Cardiac muscle cell (in vitro differentiated cells and primary cell): ENCODE measurements around the gene LHX1. TPM values are rescaled to one million over a fixed set of nuclear protein-coding genes. Genes with fewer than 3 reads are reported as not detected.

Experiments used
- DNase-seq, 2 donors: peaks; one replicate each; pipeline versions ENCODE4 v3.0.0 to v3.0.0-alpha.2; 2010 to 2017; ENCODE audit warnings: low read depth in 1 of 2, low spot score in 1 of 2
- H3K27ac ChIP-seq: fragments of 200-600 bp; sonication (generic); 2 replicates; pipeline ENCODE4 v1.5.1; 2016
- H3K27me3 ChIP-seq: fragments of 200-600 bp; sonication (generic); 2 replicates; pipeline ENCODE4 v1.6.0; 2016; ENCODE audit warnings: control low read depth
- H3K36me3 ChIP-seq: fragments of 200-600 bp; sonication (generic); 2 replicates; pipeline ENCODE4 v1.5.1; 2016; ENCODE audit warnings: control low read depth
- H3K4me1 ChIP-seq: fragments of 200-600 bp; sonication (generic); 2 replicates; pipeline ENCODE4 v1.8.1; 2017; ENCODE audit warnings: low read depth, mild to moderate bottlenecking, mixed run types
- H3K4me3 ChIP-seq: fragments of 200-600 bp; sonication (generic); 2 replicates; pipeline ENCODE4 v1.5.1; 2016; ENCODE audit warnings: mild to moderate bottlenecking
- H3K9me3 ChIP-seq: fragments of 200-600 bp; sonication (generic); 2 replicates; pipeline ENCODE4 v1.5.1; 2017; ENCODE audit warnings: low read depth, mild to moderate bottlenecking, control low read depth
- polyA plus RNA-seq: library from polyadenylated mRNA; unstranded; fragments of >200 nt; fragmentation: Nextera tagmentation; extraction: Ambion mirVana; gene quantifications from 2 replicates; pipeline ENCODE4 v1.2.1, GENCODE V29; 2016
- total RNA-seq: library from RNA; depleted of rRNA; stranded (reverse); fragments of >200 nt; gene quantifications from 2 replicates; pipeline ENCODE4 v1.2.3, GENCODE V29; 2016
- TF ChIP-seq, protein P1 (sequence below): IDR thresholded peaks from 2 replicates; pipeline ENCODE4 v1.5.1; 2012; ENCODE audit warnings: low read depth, mild to moderate bottlenecking, low read length

The LHX1 gene
- total and polyA plus RNA-seq, 2 experiments from 2014 or later = 3.1 to 4.1 TPM

DNA sequence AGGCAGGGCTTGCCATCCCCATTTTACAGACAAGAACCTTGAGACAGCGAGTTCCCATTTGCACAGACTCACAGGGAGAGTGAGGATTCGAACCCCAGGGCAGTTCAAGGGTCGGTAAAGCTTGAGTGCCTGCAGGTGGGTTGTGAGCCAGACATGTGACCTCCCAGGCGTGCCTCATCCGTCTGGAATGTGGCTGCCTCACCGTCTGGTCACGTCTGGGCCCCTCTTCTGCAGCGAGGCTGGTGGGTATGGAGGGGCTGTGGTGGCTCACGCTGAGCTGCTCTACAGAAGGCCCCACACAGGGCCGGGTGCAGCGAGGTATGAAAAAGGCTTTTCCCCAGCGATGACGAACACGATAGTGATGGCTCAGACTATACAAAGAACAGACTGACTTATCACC is 35.8 kb upstream of the LHX1 start:
- Histone ChIP-seq H3K36me3 (no peaks in the 10 kb centered on the region), H3K27ac (no peak overlapping the region), H3K27me3 (peaks cover 4% of the 10 kb centered on the region), H3K4me3 (no peak overlapping the region), H3K4me1 (no peaks in the 10 kb centered on the region), H3K9me3 (no peaks in the 10 kb centered on the region)
- peak in 1 of 2 donors; percentile 15 for DNase-seq
- TF ChIP-seq, protein P1, sequence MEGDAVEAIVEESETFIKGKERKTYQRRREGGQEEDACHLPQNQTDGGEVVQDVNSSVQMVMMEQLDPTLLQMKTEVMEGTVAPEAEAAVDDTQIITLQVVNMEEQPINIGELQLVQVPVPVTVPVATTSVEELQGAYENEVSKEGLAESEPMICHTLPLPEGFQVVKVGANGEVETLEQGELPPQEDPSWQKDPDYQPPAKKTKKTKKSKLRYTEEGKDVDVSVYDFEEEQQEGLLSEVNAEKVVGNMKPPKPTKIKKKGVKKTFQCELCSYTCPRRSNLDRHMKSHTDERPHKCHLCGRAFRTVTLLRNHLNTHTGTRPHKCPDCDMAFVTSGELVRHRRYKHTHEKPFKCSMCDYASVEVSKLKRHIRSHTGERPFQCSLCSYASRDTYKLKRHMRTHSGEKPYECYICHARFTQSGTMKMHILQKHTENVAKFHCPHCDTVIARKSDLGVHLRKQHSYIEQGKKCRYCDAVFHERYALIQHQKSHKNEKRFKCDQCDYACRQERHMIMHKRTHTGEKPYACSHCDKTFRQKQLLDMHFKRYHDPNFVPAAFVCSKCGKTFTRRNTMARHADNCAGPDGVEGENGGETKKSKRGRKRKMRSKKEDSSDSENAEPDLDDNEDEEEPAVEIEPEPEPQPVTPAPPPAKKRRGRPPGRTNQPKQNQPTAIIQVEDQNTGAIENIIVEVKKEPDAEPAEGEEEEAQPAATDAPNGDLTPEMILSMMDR = no peak

DNA sequence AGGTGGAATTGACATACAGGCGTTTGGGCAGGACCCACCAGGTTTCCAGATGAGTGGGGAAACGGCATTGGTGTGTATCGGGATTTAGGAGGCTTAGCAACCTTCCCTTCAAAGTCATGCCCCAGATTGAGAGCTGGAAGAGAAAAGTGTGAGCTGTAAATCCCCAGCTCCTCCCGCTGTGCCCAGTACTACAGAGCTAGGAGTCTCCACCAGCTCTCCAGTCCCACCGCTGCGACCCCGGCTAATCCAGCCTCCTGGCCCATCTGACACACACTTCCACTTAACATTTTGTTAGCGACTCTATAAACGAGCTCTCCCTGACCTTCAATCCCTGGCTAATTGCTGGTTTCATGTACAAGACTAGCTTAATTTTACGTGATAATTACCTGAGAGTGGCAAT is 29.9 kb upstream of the LHX1 start:
- H3K4me1 ChIP-seq = no peaks in the 10 kb centered on the region
- TF ChIP-seq, protein P1 = no peak
- H3K27me3 ChIP-seq = no peaks in the 10 kb centered on the region
- no peaks in the 10 kb centered on the region for H3K9me3 ChIP-seq
- no peak overlapping the region for H3K4me3 ChIP-seq
- H3K36me3 ChIP-seq = no peaks in the 10 kb centered on the region
- no peak overlapping the region for H3K27ac ChIP-seq
- no peak for DNase-seq

DNA sequence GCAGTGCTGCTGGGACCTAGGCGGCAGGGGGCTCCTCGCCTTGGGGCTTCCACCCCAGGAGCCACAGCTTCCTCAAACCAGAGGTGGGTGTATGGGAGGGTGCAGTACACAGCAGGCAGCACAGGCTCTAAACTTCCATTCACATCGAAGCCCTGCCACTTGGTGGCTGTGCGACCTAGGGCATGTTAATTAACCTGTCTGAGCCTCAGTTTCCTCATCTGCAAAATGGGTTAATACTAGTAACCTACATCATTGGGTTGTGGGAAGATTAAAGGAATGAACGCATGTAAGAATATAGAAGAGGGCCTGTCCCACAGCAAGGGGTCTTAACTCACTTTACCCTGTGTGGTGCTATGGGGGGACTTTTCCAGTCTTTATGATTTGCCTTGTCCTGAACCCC is 26.8 kb upstream of the LHX1 start:
- no peaks in the 10 kb centered on the region for H3K4me1 ChIP-seq
- no peak for DNase-seq
- TF ChIP-seq, protein P1 = no peak
- no peak overlapping the region for H3K4me3 ChIP-seq
- H3K9me3 ChIP-seq = no peaks in the 10 kb centered on the region
- H3K27me3 ChIP-seq = no peaks in the 10 kb centered on the region
- no peaks in the 10 kb centered on the region for H3K36me3 ChIP-seq
- no peak overlapping the region for H3K27ac ChIP-seq

DNA sequence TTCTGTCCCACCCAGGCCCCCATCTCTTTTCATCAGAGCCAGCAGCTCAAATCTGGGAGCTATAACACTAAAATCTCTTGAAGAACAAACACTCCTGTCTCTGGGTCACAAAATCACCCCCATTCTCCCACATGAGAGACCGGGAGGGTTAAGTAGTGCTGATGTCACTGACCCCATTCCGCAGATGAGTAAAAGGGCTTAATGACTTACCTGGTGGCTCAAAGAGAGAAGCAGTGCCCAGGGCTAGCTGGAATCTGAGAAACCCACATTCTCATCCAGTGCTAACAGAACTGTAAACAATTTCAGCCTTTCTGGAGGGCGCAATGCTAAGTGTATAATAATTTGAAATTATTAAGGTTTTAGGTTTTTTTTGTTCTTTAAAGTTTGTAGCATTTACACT is 26.3 kb upstream of the LHX1 start:
- no peak overlapping the region for H3K27ac ChIP-seq
- DNase-seq = no peak
- H3K36me3 ChIP-seq = no peaks in the 10 kb centered on the region
- TF ChIP-seq, protein P1 = no peak
- H3K4me1 ChIP-seq = no peaks in the 10 kb centered on the region
- no peaks in the 10 kb centered on the region for H3K9me3 ChIP-seq
- H3K4me3 ChIP-seq = no peak overlapping the region
- no peaks in the 10 kb centered on the region for H3K27me3 ChIP-seq

DNA sequence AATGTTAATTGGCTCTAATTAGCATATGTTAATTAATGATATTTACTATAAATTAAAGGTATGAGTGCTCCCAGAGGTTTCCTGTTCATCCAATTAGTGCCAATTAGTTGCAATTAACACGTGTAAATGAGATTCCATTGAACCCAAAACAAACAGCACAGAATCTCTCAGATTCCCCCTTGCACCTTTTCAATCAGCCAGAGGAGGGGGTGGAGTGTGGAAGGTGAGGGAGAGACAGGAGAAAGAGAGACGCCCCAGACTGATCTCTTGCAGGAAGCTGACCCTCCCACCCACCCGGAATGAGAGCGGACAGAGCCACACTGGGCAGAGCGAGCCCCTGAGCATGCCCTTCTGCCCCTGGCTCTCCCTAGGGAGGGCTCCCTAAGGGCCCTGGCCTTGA is 24.1 kb upstream of the LHX1 start:
- TF ChIP-seq, protein P1 = no peak
- no peak overlapping the region for H3K27ac ChIP-seq

DNA sequence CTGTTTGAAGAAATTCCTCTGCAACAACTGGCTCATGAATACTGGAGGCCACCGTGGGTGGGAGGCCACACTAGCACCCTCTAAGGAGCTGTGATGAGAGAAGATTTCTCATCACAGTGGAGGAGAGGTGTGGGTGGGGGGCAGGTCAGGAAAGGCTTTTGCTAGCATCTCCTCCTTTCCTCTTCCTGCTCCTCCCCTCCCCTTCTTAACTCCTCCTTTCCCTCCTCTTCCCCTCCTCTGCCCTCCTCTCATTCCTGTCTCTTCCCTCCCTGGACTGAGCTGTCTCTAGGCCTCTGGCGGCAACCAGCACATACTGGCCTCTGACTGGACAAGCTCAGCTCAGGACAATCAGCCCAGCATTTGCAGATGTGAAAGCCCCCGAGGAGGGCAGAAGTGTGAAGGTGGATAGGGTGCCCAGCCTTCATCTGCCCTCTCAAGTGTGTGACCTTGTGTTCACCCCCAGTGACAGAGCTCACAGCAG is 19.0 kb upstream of the LHX1 start:
- TF ChIP-seq, protein P1 = no peak
- Histone ChIP-seq H3K4me3 (no peak overlapping the region), H3K27me3 (no peaks in the 10 kb centered on the region), H3K9me3 (no peaks in the 10 kb centered on the region), H3K4me1 (peaks cover 59% of the 10 kb centered on the region), H3K36me3 (no peaks in the 10 kb centered on the region), H3K27ac (peak overlapping the region; percentile 49)
- DNase-seq = peak; percentile 56 to 62

More for the DNA sequence above, 24.1 kb upstream of the LHX1 start:
- no peak overlapping the region for H3K4me3 ChIP-seq
- H3K9me3 ChIP-seq = no peaks in the 10 kb centered on the region
- H3K27me3 ChIP-seq = no peaks in the 10 kb centered on the region
- H3K4me1 ChIP-seq = peaks cover 8% of the 10 kb centered on the region
- no peaks in the 10 kb centered on the region for H3K36me3 ChIP-seq
- no peak for DNase-seq
